ENCODE data around the gene TLE3.
A peak's percentile ranks its signal among the peaks of the same experiment; 100 is the strongest.

The TLE3 gene

DNA sequence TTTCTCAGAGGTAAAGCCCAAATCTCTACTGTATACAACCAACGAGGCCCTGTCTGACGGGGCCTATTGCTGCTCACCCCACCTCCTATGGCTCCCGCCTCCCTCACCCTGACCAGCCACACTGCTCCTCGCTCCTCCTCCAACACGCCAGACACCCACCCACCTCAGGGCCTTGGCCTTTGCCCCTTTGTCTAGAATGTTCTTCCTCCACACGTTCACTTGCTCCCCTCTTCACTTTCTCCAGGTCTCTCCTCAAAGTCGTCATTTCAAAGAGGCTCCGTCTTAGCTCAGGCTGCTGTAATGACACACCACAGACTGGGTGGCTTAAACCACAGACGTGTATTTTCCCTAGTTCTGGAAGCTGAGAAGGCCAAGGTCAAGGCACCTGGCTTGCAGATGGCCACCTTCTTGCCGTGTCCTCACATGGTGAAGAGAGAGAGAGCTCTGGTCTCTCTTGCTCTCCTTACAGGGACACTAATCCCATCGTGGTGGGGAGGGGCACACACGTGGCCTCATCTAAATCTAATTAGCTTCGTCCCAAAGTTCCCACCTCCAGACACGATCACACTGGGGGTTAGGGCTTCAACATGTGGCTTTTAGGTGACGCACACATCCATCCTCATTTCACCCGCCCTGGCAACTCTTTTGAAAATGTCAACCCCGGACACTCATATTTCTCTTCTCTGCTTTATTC is 98.2 kb downstream of the TLE3 start:
- no peak for DNase-seq

DNA sequence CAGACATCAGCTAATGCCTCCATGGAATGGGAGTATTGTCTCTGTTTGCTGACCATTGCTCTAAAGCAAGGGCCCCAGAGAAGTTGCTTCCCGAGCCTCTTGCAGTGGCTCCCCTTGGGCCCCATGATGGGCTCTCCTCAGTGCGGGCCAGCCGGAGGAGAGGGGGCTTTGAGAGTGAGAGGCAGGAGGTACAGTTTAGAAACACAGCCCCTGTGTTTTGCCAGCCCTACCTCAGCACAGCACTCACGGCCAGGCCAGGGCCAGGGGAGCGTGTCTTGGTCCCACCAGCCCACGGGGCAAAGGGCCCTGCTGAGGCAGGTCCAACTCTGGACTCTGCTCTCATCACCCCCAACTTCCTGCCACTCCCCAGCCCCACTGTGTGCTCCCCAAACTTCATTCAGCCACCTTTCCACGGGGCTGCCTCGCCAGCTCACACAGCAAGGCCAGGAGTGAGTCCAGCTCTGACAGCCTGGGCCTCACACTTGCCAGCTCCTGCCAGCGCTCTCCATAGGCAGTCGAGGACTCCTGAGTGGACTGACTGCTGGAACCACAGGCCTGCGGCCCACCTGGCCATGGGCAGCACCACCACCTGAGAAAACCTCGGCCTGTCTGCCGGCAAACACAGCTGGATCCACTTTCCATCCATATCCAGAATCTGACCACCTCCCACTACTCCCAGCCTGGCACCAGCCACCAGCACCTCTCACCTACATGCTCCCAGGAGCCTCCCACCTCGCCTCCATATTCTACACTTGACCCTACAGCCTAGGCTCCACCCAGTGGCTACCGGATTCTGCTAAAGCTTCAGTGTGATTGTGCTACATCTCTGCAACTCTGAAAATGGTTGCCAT is 99.0 kb downstream of the TLE3 start:
- no peak for DNase-seq

DNA sequence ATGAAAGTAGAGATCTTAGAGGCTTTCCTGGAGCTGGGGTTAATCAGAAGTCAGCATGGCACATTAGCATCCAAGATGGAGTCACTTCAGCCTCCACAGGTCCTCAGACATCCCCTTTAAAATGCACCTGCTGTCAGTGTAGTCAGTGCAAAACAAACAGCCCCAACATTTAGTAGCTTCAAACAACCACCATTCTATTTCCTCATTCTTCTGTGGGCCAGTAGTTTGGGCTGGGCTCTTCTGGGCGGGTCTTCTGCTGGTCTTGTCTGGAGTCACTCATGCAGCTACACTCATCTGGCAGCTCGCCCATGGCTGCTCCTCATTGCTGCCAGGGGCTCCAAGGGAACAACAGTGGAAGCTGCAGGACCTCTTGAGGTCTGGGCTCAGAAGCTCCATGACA is 99.9 kb downstream of the TLE3 start:
- DNase-seq = peak; percentile 71

Data from NCI-H510A (cell line).